ENCODE results near the gene HIGD1A.

DNA sequence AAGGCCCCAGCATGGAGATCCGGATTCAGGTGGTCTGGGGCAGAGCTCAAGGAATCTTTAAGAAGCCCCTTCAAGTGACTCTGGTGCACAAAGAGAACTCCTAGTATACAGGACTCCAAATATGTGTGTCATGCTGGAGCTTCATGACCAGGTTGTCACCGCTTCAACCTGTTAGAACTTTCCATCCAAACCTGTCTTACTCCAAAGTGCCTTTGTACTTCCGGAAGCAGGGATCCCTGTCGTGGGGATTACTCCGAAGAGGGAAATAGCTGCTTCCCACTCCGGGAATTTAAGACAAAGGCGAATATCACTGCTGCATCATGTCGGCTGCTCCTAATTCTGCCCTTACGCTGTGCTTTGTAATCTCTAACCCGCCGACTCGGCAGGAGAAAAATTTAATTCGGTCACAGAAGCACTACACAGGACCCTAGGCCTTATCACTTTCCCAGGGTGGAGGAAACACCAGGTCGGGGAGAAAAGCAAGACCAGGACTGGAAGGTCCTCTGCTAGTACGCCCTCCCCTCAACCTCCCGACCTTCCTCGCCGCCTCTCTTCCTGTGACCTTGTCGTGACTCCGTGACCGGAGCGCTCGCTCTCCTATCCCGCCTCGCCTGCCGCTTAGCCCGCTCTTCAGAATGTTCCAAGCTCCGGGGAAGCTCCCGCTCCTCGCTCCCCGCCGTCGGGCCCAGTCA lies 730 bp downstream of the HIGD1A start:
- TF ChIP-seq, protein P1, sequence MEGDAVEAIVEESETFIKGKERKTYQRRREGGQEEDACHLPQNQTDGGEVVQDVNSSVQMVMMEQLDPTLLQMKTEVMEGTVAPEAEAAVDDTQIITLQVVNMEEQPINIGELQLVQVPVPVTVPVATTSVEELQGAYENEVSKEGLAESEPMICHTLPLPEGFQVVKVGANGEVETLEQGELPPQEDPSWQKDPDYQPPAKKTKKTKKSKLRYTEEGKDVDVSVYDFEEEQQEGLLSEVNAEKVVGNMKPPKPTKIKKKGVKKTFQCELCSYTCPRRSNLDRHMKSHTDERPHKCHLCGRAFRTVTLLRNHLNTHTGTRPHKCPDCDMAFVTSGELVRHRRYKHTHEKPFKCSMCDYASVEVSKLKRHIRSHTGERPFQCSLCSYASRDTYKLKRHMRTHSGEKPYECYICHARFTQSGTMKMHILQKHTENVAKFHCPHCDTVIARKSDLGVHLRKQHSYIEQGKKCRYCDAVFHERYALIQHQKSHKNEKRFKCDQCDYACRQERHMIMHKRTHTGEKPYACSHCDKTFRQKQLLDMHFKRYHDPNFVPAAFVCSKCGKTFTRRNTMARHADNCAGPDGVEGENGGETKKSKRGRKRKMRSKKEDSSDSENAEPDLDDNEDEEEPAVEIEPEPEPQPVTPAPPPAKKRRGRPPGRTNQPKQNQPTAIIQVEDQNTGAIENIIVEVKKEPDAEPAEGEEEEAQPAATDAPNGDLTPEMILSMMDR (conservative IDR thresholded peaks at IDR 0.05; ENCODE audit: low read depth, low read length), result no peak
- TF ChIP-seq EZH2 (IDR thresholded peaks at IDR 0.05; ENCODE audit: low read length, unreplicated experiment), result no peak

All from PC-3 (cell line).